ENCODE results near the gene LPP. TPM values are rescaled to one million over a fixed set of nuclear protein-coding genes. Genes with fewer than 3 reads are reported as not detected.

LPP gene
- total RNA-seq, 1 donor from 2014 or later = 14.2 TPM

- H3K36me3 ChIP-seq (ENCODE audit: control insufficient read depth, insufficient read depth, low read length) = no peaks in the 10 kb centered on the region
- no peak for FAIRE-seq
- no peak for TF ChIP-seq CTCF (IDR thresholded peaks at IDR 0.05; ENCODE audit: insufficient read depth, low read length, severe bottlenecking)
- peak; percentile 27 for DNase-seq (ENCODE audit: low read depth)
- H3K4me3 ChIP-seq (ENCODE audit: low read depth, low read length) = no peak overlapping the region
- H3K27me3 ChIP-seq (ENCODE audit: control insufficient read depth, insufficient read depth, low read length) = no peaks in the 10 kb centered on the region
These were observed 58.5 kb downstream of the LPP start for GRCh38 chr3:188212308-188212969.

- Histone ChIP-seq H3K4me3 (ENCODE audit: low read depth, low read length) (no peak overlapping the region), H3K36me3 (ENCODE audit: control insufficient read depth, insufficient read depth, low read length) (no peaks in the 10 kb centered on the region), H3K27me3 (ENCODE audit: control insufficient read depth, insufficient read depth, low read length) (no peaks in the 10 kb centered on the region)
- FAIRE-seq = no peak
- DNase-seq (ENCODE audit: low read depth) = no peak
- TF ChIP-seq CTCF (IDR thresholded peaks at IDR 0.05; ENCODE audit: insufficient read depth, low read length, severe bottlenecking) = no peak
These were observed 60.5 kb downstream of the LPP start for GRCh38 chr3:188214442-188214841.

GRCh38 chr3:188215129-188215528, 61.2 kb downstream of the LPP start:
- DNase-seq (ENCODE audit: low read depth) (no peak), FAIRE-seq (no peak)
- no peak overlapping the region for H3K4me3 ChIP-seq (ENCODE audit: low read depth, low read length)

GRCh38 chr3:188217011-188217463, 63.1 kb downstream of the LPP start:
- Histone ChIP-seq H3K27me3 (ENCODE audit: control insufficient read depth, insufficient read depth, low read length) (no peaks in the 10 kb centered on the region), H3K4me3 (ENCODE audit: low read depth, low read length) (no peak overlapping the region), H3K36me3 (ENCODE audit: control insufficient read depth, insufficient read depth, low read length) (no peaks in the 10 kb centered on the region)
- TF ChIP-seq CTCF (IDR thresholded peaks at IDR 0.05; ENCODE audit: insufficient read depth, low read length, severe bottlenecking) = no peak
- DNase-seq (ENCODE audit: low read depth) = no peak
- no peak for FAIRE-seq

More at GRCh38 chr3:188215129-188215528, 61.2 kb downstream of the LPP start:
- TF ChIP-seq CTCF (IDR thresholded peaks at IDR 0.05; ENCODE audit: insufficient read depth, low read length, severe bottlenecking) = no peak
- H3K36me3 ChIP-seq (ENCODE audit: control insufficient read depth, insufficient read depth, low read length) = no peaks in the 10 kb centered on the region
- no peaks in the 10 kb centered on the region for H3K27me3 ChIP-seq (ENCODE audit: control insufficient read depth, insufficient read depth, low read length)

GRCh38 chr3:188217726-188218125, 63.8 kb downstream of the LPP start:
- Histone ChIP-seq H3K4me3 (ENCODE audit: low read depth, low read length) (no peak overlapping the region), H3K27me3 (ENCODE audit: control insufficient read depth, insufficient read depth, low read length) (no peaks in the 10 kb centered on the region), H3K36me3 (ENCODE audit: control insufficient read depth, insufficient read depth, low read length) (no peaks in the 10 kb centered on the region)
- TF ChIP-seq CTCF (IDR thresholded peaks at IDR 0.05; ENCODE audit: insufficient read depth, low read length, severe bottlenecking) = no peak
- DNase-seq (ENCODE audit: low read depth) (no peak), FAIRE-seq (no peak)

- DNase-seq (ENCODE audit: low read depth) (no peak), FAIRE-seq (no peak)
- H3K4me3 ChIP-seq (ENCODE audit: low read depth, low read length) = no peak overlapping the region
- no peak for TF ChIP-seq CTCF (IDR thresholded peaks at IDR 0.05; ENCODE audit: insufficient read depth, low read length, severe bottlenecking)
- no peaks in the 10 kb centered on the region for H3K27me3 ChIP-seq (ENCODE audit: control insufficient read depth, insufficient read depth, low read length)
- H3K36me3 ChIP-seq (ENCODE audit: control insufficient read depth, insufficient read depth, low read length) = no peaks in the 10 kb centered on the region
These were observed 64.6 kb downstream of the LPP start for GRCh38 chr3:188218603-188219002.
